CD4-positive, alpha-beta T cell (primary cell): Measurements from ENCODE around the gene MILR1. TPM values are rescaled to one million over a fixed set of nuclear protein-coding genes. Genes with fewer than 3 reads are reported as not detected.

ENCODE experiments used
- ATAC-seq: fragments of 200-7000 bp; cut with Tn5 transposase; one replicate; pipeline ENCODE4 v1.10.0; 2022; ENCODE audit warnings: mild to moderate bottlenecking; ENCODE audit not compliant: poor library complexity
- CTCF ChIA-PET: fragments of 350-600 bp; sonication (Branson Sonifier 250); formaldehyde crosslinking; loops from one replicate; lab custom pipeline; 2021; ENCODE audit warnings: antibody characterized with exemption, inconsistent platforms; lab: Charles Lee
- POLR2A ChIA-PET: fragments of 350-600 bp; sonication (Branson Sonifier 250); formaldehyde crosslinking; loops from one replicate; lab custom pipeline; 2021; ENCODE audit warnings: antibody characterized with exemption, inconsistent platforms; lab: Charles Lee
- DNase-seq, 14 experiments: peaks; one replicate each; pipeline ENCODE4 v3.0.0-alpha.2; 2013 to 2020; ENCODE audit warnings: mixed read lengths in 2 of 14
- H3K27ac ChIP-seq, 2 donors: one replicate each; pipeline versions ENCODE4 v1.5.1 to v1.7.0; 2013; ENCODE audit warnings: low read length in 2 of 2, low read depth in 1 of 2, mild to moderate bottlenecking in 1 of 2
- H3K27me3 ChIP-seq, 2 experiments: 1 replicate in 1 of 2; 2 replicates in 1 of 2; pipeline versions ENCODE4 v1.6.1 to v1.7.0; 2013; ENCODE audit warnings: low read length in 2 of 2, control low read depth in 1 of 2, mild to moderate bottlenecking in 1 of 2, moderate library complexity in 1 of 2; ENCODE audit not compliant: insufficient read depth in 2 of 2, control insufficient read depth in 1 of 2
- H3K36me3 ChIP-seq: one replicate; pipeline ENCODE4 v1.6.1; 2013; ENCODE audit warnings: low read length, control low read depth; ENCODE audit not compliant: insufficient read depth
- H3K4me1 ChIP-seq: one replicate; pipeline ENCODE4 v1.6.1; 2013; ENCODE audit warnings: low read length, control low read depth; ENCODE audit not compliant: insufficient read depth
- H3K4me3 ChIP-seq: one replicate; pipeline ENCODE4 v1.5.1; 2013; ENCODE audit warnings: mild to moderate bottlenecking, low read length, moderate library complexity
- H3K9me3 ChIP-seq, 2 experiments: 1 replicate in 1 of 2; 2 replicates in 1 of 2; pipeline versions ENCODE4 v1.6.1 to v1.7.0; 2013; ENCODE audit warnings: low read length in 2 of 2, mild to moderate bottlenecking in 2 of 2, control low read depth in 1 of 2, moderate library complexity in 1 of 2; ENCODE audit not compliant: control insufficient read depth in 1 of 2, insufficient read depth in 1 of 2
- H3K27ac Mint-ChIP-seq: one replicate; pipeline ENCODE4 v1.8.0; 2020; ENCODE audit warnings: mixed read lengths
- H3K27me3 Mint-ChIP-seq: one replicate; pipeline ENCODE4 v1.8.0; 2021; ENCODE audit warnings: mixed read lengths
- H3K36me3 Mint-ChIP-seq: one replicate; pipeline ENCODE4 v1.8.0; 2021; ENCODE audit warnings: low read depth, mixed read lengths
- H3K4me1 Mint-ChIP-seq: one replicate; pipeline ENCODE4 v1.8.0; 2021; ENCODE audit warnings: low read depth, mixed read lengths
- H3K4me3 Mint-ChIP-seq: one replicate; pipeline ENCODE4 v1.8.0; 2020; ENCODE audit warnings: mild to moderate bottlenecking, mixed read lengths
- H3K9me3 Mint-ChIP-seq: one replicate; pipeline ENCODE4 v1.8.0; 2020; ENCODE audit warnings: mixed read lengths
- intact Hi-C, 2 experiments: fragments of 100-400 bp; cut with DNase I in 1 of 2; cut with micrococcal nuclease in 1 of 2; formaldehyde crosslinking; loops; one replicate each; pipeline versions ENCODE4 v1.15.1 to v1.9.0; 2023 to 2025; cut with DNase I, micrococcal nuclease
- polyA plus RNA-seq, 2 donors: library from polyadenylated mRNA; unstranded; fragments of 120-200 nt; gene quantifications; one replicate each; pipeline ENCODE4 v1.2.1, GENCODE V29; 2013
- total RNA-seq, 174 experiments: library from RNA in 2 of 174; stranded (reverse) in 2 of 174; gene quantifications; one replicate each; pipeline ENCODE4 v1.2.3 and lab custom pipeline; 2021 to 2026
- TF ChIP-seq, protein P1 (sequence below): fragments of 200-600 bp; IDR thresholded peaks from one replicate; pipeline ENCODE4 v1.8.0; 2022; ENCODE audit warnings: antibody characterized with exemption, mild to moderate bottlenecking

Gene MILR1, protein sequence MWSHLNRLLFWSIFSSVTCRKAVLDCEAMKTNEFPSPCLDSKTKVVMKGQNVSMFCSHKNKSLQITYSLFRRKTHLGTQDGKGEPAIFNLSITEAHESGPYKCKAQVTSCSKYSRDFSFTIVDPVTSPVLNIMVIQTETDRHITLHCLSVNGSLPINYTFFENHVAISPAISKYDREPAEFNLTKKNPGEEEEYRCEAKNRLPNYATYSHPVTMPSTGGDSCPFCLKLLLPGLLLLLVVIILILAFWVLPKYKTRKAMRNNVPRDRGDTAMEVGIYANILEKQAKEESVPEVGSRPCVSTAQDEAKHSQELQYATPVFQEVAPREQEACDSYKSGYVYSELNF
- total RNA-seq = under 1 TPM in 1 of 2 experiments, not detected in 1; 0.30 TPM
- 5.5 TPM for polyA plus RNA-seq (2013, experiment 1 of 2)
- polyA plus RNA-seq (2013, experiment 2 of 2) = 3.6 TPM
- 0 to 5.8 (median 0.14) reads per million in 172 experiments for total RNA-seq (lab: John Stamatoyannopoulos, UW)

DNA sequence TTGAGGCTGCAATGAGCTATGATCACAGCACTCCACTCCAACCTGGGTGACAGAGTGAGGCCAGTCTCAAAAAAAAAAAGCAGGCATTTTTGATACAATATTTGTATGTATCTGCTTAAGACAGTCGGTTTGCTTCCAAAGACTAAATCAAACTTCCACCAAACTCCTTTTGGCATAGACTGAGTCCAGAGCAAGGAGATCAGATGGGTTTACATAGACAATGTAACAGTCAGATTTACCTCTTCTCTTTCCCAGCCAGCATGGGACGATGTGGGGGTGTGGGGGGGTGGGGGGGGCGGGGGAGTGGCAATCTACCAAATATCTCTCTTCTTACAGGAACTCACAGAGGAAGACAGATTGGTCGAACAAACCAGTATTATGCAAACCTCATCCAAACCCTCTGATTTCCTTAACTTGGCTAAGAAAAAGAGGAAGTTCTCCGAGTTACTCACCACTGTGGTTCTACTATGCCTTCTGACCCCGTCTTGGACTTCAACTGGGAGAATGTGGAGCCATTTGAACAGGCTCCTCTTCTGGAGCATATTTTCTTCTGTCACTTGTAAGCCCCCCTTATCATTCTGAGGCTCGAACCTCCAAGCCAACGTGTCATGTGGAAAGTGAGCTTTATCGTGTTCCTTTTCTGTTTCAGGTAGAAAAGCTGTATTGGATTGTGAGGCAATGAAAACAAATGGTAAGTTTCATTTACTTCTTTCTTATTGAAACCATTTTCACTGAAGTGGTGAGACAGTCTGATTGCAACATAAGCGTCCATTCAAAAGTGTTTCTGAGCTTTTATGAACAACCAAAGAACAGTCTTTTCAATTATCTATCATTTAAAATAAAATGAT, at the start of gene MILR1:
TSS of gene MILR1 (plus strand) at position 451 of the 848 bp plus-strand sequence. CDS start at position 505, 54 bp downstream.
- peak; percentile 43 for ATAC-seq
- Histone ChIP-seq H3K36me3 (no peaks in the 10 kb centered on the region), H3K4me3 (no peak within 1 kb of the TSS), H3K27me3 (no peaks in the 10 kb centered on the region), H3K9me3 (no peaks in the 10 kb centered on the region), H3K4me1 (no peaks in the 10 kb centered on the region), H3K27ac (no peak within 1 kb of the TSS)
- Mint-ChIP-seq H3K36me3 (no peaks in the 10 kb centered on the region), H3K27me3 (no peaks in the 10 kb centered on the region), H3K4me3 (no peak within 1 kb of the TSS), H3K4me1 (peaks cover 11% of the 10 kb centered on the region), H3K9me3 (no peaks in the 10 kb centered on the region), H3K27ac (no peak within 1 kb of the TSS)
- intact Hi-C loops = no loop called here
- TF ChIP-seq, protein P1, sequence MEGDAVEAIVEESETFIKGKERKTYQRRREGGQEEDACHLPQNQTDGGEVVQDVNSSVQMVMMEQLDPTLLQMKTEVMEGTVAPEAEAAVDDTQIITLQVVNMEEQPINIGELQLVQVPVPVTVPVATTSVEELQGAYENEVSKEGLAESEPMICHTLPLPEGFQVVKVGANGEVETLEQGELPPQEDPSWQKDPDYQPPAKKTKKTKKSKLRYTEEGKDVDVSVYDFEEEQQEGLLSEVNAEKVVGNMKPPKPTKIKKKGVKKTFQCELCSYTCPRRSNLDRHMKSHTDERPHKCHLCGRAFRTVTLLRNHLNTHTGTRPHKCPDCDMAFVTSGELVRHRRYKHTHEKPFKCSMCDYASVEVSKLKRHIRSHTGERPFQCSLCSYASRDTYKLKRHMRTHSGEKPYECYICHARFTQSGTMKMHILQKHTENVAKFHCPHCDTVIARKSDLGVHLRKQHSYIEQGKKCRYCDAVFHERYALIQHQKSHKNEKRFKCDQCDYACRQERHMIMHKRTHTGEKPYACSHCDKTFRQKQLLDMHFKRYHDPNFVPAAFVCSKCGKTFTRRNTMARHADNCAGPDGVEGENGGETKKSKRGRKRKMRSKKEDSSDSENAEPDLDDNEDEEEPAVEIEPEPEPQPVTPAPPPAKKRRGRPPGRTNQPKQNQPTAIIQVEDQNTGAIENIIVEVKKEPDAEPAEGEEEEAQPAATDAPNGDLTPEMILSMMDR = no peak
- peak in 4 of 14 experiments; percentile 13 to 75 (median 48) for DNase-seq
- ChIA-PET POLR2A (interaction anchor here (0.6 kb wide), 1 partner anchor 111 kb away, joined by 3 read pairs; no protein-coding TSS in a partner anchor), CTCF (interaction anchor here (0.6 kb wide), 1 partner anchor 30 kb away, joined by 3 read pairs; no protein-coding TSS in a partner anchor)

DNA sequence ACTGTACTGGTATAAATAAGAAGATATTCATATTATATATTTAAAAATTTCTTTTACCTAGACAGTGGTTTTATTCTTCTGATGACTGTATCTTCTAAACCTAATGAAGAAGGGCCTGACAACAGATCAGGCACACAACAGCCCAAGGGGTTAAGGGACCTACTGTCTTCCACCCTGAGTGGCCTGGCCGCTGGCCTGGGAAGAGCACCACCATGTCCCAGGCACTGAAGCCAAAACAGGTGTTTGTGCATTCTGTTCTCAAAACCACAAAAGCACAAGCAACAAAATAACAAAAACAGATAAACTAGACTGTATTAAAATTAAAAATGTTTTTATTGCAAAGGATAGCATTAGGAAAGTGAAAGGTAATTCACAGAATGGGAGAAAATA, 49.2 kb upstream of the MILR1 start:
- no peak for DNase-seq
- TF ChIP-seq, protein P1 = no peak
- peaks cover 20% of the 10 kb centered on the region for H3K4me1 ChIP-seq
- no peaks in the 10 kb centered on the region for H3K36me3 ChIP-seq
- POLR2A ChIA-PET = no interaction called here
- no peaks in the 10 kb centered on the region for H3K27me3 ChIP-seq
- intact Hi-C loops = loop anchor here in 1 of 2 experiments (5.0 kb wide), 1 partner anchor 52 kb away; no protein-coding TSS in a partner anchor
- no peaks in the 10 kb centered on the region for H3K36me3 Mint-ChIP-seq
- H3K4me1 Mint-ChIP-seq = peaks cover 36% of the 10 kb centered on the region
- CTCF ChIA-PET = interaction anchor here (0.6 to 1.4 kb wide), 2 partner anchors 20 to 66 kb away, joined by 3 to 7 read pairs; no protein-coding TSS in a partner anchor
- no peak overlapping the region for H3K4me3 Mint-ChIP-seq
- no peaks in the 10 kb centered on the region for H3K9me3 ChIP-seq
- H3K27ac Mint-ChIP-seq = no peak overlapping the region
- H3K27ac ChIP-seq = no peak overlapping the region
- H3K4me3 ChIP-seq = no peak overlapping the region
- ATAC-seq = no peak
- no peaks in the 10 kb centered on the region for H3K27me3 Mint-ChIP-seq
- H3K9me3 Mint-ChIP-seq = no peaks in the 10 kb centered on the region

DNA sequence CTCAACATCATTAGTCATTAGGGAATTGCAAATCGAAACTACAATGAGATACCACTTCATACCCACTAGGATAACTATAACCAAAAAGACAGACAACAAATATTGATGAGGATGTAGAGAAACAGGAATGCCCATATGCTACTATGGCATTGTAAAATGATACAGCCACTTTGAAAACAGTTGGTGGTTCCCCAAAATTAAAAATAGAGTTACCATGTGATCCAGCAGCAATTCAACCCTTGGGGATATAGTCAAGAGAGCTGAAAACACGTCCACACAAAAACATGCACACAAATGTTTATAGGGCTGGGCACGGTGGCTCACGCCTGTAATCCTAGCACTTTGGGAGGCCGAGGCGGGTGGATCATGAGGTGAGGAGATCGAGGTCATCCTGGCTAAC, 48.3 kb upstream of the MILR1 start:
- ATAC-seq (no peak), DNase-seq (no peak)
- H3K27ac Mint-ChIP-seq = no peak overlapping the region
- no peaks in the 10 kb centered on the region for H3K36me3 ChIP-seq
- H3K27me3 Mint-ChIP-seq = no peaks in the 10 kb centered on the region
- H3K4me3 ChIP-seq = no peak overlapping the region
- CTCF ChIA-PET = no interaction called here
- H3K36me3 Mint-ChIP-seq = no peaks in the 10 kb centered on the region
- H3K27me3 ChIP-seq = no peaks in the 10 kb centered on the region
- no peak overlapping the region for H3K4me3 Mint-ChIP-seq
- H3K4me1 Mint-ChIP-seq = peaks cover 33% of the 10 kb centered on the region
- peaks cover 20% of the 10 kb centered on the region for H3K4me1 ChIP-seq
- H3K27ac ChIP-seq = no peak overlapping the region
- TF ChIP-seq, protein P1 = no peak
- H3K9me3 ChIP-seq = no peaks in the 10 kb centered on the region
- no peaks in the 10 kb centered on the region for H3K9me3 Mint-ChIP-seq
- intact Hi-C loops = no loop called here
- POLR2A ChIA-PET = interaction anchor here (0.6 kb wide), 1 partner anchor 10 kb away, joined by 3 read pairs; the partner anchor contains the start of gene PECAM1
